HepG2 (cell line): ENCODE results near the gene HSPA14. TPM values are rescaled to one million over a fixed set of nuclear protein-coding genes. Genes with fewer than 3 reads are reported as not detected.

Experiments
- FUBP1 ChIP-seq: sonication (generic); formaldehyde crosslinking; IDR thresholded peaks from 2 replicates; pipeline ENCODE4 v1.5.1; 2020; ENCODE audit warnings: missing genetic modification reagents, mild to moderate bottlenecking, borderline replicate concordance
- HCFC1 ChIP-seq: fragments of 150-350 bp; IDR thresholded peaks from 2 replicates; pipeline ENCODE4 v1.6.1; 2014; ENCODE audit warnings: low read depth, low read length
- IKZF4 ChIP-seq: sonication (generic); formaldehyde crosslinking; IDR thresholded peaks from 2 replicates; pipeline ENCODE4 v1.5.1; 2020; ENCODE audit warnings: borderline replicate concordance, mild to moderate bottlenecking, low read depth, missing genetic modification reagents; ENCODE audit errors: not compliant biosample characterization
- IRF2 ChIP-seq: IDR thresholded peaks from 2 replicates; pipeline ENCODE4 v1.6.1; 2018; ENCODE audit warnings: missing genetic modification reagents, missing compliant biosample characterization
- NFE2L1 ChIP-seq: sonication (generic); formaldehyde crosslinking; IDR thresholded peaks from 2 replicates; pipeline ENCODE4 v1.4.0; 2020; ENCODE audit warnings: missing genetic modification reagents, mild to moderate bottlenecking, borderline replicate concordance
- PAF1 ChIP-seq: IDR thresholded peaks from 2 replicates; pipeline ENCODE4 v1.6.1; 2016; ENCODE audit warnings: missing genetic modification reagents, missing compliant biosample characterization
- PPARG ChIP-seq: conservative IDR thresholded peaks from 2 replicates; pipeline ENCODE4 v1.6.1; 2016; ENCODE audit warnings: missing biosample characterization, missing genetic modification reagents
- PRDM10 ChIP-seq: sonication (generic); formaldehyde crosslinking; IDR thresholded peaks from 2 replicates; pipeline ENCODE4 v1.4.0; 2020; ENCODE audit warnings: low read depth, missing genetic modification reagents
- SRF ChIP-seq: IDR thresholded peaks from 2 replicates; pipeline ENCODE4 v1.6.1; 2011; ENCODE audit warnings: mild to moderate bottlenecking, low read depth, low read length, moderate library complexity
- TCF7 ChIP-seq: sonication (generic); IDR thresholded peaks from 2 replicates; pipeline ENCODE4 v1.6.1; 2016; ENCODE audit warnings: antibody characterized with exemption, low read depth
- XRCC5 ChIP-seq: fragments of 200-400 bp; formaldehyde crosslinking; optimal IDR thresholded peaks from 2 replicates; pipeline ENCODE3; 2017; ENCODE audit warnings: mild to moderate bottlenecking, low read length
- ZFP1 ChIP-seq: IDR thresholded peaks from 2 replicates; pipeline ENCODE4 v1.6.1; 2016
- ZNF275 ChIP-seq: sonication (generic); formaldehyde crosslinking; IDR thresholded peaks from 2 replicates; pipeline ENCODE4 v1.8.0; 2022; ENCODE audit warnings: missing genetic modification reagents, mild to moderate bottlenecking, inconsistent platforms, borderline replicate concordance
- ZNF292 ChIP-seq: sonication (generic); formaldehyde crosslinking; IDR thresholded peaks from 2 replicates; pipeline ENCODE4 v1.8.1; 2022; ENCODE audit warnings: mild to moderate bottlenecking, low read depth, missing genetic modification reagents, borderline replicate concordance
- ZNF383 ChIP-seq: sonication (generic); formaldehyde crosslinking; IDR thresholded peaks from 2 replicates; pipeline ENCODE4 v1.4.0; 2020; ENCODE audit warnings: missing genetic modification reagents, mild to moderate bottlenecking, borderline replicate concordance
- ZNF557 ChIP-seq: sonication (generic); formaldehyde crosslinking; IDR thresholded peaks from 2 replicates; pipeline ENCODE4 v1.4.0; 2020; ENCODE audit warnings: missing genetic modification reagents
- ZNF841 ChIP-seq: sonication (generic); formaldehyde crosslinking; IDR thresholded peaks from 2 replicates; pipeline ENCODE4 v1.8.1; 2023; ENCODE audit warnings: missing genetic modification reagents, borderline replicate concordance
- polyA plus RNA-seq, 8 experiments: library from polyadenylated mRNA; depleted of rRNA in 3 of 8; stranded (reverse) in 7 of 8; unstranded in 1 of 8; fragments of >200 nt; fragmentation: Illumina TruSeq in 4 of 8; extraction: Trizol in 4 of 8; gene quantifications; 2 replicates each; pipeline versions ENCODE4 v1.2.1 to v1.2.3, GENCODE V29; 2011 to 2016; ENCODE audit warnings: low read depth in 4 of 8, missing spikeins in 1 of 8, mixed read lengths in 1 of 8; ENCODE audit not compliant: insufficient read depth in 1 of 8
- total RNA-seq, 5 experiments: library from RNA; depleted of rRNA; stranded (reverse); fragments of >200 nt; fragmentation: Illumina TruSeq; extraction: Trizol; gene quantifications; 2 replicates each; pipeline ENCODE4 v1.2.3, GENCODE V29; 2016; ENCODE audit warnings: low read depth in 1 of 5
- TF ChIP-seq, protein P1 (sequence below): sonication (generic); formaldehyde crosslinking; IDR thresholded peaks from 2 replicates; pipeline ENCODE4 v1.5.0; 2020; ENCODE audit warnings: missing genetic modification reagents, mild to moderate bottlenecking, borderline replicate concordance
- TF ChIP-seq, protein P2 (sequence below): sonication (generic); formaldehyde crosslinking; IDR thresholded peaks from 2 replicates; pipeline ENCODE4 v1.4.0; 2020; ENCODE audit warnings: mild to moderate bottlenecking, missing genetic modification reagents

The HSPA14 gene
- total and polyA plus RNA-seq, 2 of the 13 experiments (the other 11 are each of a cell fraction or from before 2014, with no cell fraction given) = 10.7 to 29.8 TPM

GRCh38 chr10:14837757-14838581, at the start of gene HSPA14, which contains the start of the genes CDNF and MSANTD7 (continued):
- TF ChIP-seq PRDM10 (CRISPR knock-in tag) = no peak; the same call in 1 of the 2 replicates
- TF ChIP-seq NFE2L1 (CRISPR knock-in tag) = no peak
- TF ChIP-seq ZNF292 (CRISPR knock-in tag) = peak; percentile 82; the same call in 1 of the 2 replicates
- TF ChIP-seq ZNF557 = no peak
- no peak for TF ChIP-seq SRF
- TF ChIP-seq PAF1 (CRISPR knock-in tag) = no peak
- TF ChIP-seq TCF7 = no peak
- no peak; the same call in 1 of the 2 replicates for TF ChIP-seq ZNF275
- no peak for TF ChIP-seq FUBP1 (CRISPR knock-in tag)
- TF ChIP-seq, protein P1, sequence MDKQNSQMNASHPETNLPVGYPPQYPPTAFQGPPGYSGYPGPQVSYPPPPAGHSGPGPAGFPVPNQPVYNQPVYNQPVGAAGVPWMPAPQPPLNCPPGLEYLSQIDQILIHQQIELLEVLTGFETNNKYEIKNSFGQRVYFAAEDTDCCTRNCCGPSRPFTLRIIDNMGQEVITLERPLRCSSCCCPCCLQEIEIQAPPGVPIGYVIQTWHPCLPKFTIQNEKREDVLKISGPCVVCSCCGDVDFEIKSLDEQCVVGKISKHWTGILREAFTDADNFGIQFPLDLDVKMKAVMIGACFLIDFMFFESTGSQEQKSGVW (CRISPR knock-in tag) = no peak
- TF ChIP-seq IRF2 (CRISPR knock-in tag) = peak; percentile 60; the same call in 1 of the 2 replicates
- TF ChIP-seq HCFC1 = peak; percentile 41; the same call in 1 of the 2 replicates
- no peak for TF ChIP-seq PPARG (CRISPR knock-in tag)
- no peak for TF ChIP-seq ZNF841 (CRISPR knock-in tag)
- no peak for TF ChIP-seq IKZF4 (CRISPR knock-in tag)
- TF ChIP-seq ZFP1 = no peak
- TF ChIP-seq, protein P2, sequence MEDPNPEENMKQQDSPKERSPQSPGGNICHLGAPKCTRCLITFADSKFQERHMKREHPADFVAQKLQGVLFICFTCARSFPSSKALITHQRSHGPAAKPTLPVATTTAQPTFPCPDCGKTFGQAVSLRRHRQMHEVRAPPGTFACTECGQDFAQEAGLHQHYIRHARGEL (CRISPR knock-in tag) = no peak
- no peak; the same call in 1 of the 2 replicates for TF ChIP-seq ZNF383 (CRISPR knock-in tag)
- TF ChIP-seq XRCC5 = peak; percentile 78
